ENCODE measurements around the gene CNNM3.

CNNM3 gene

DNA sequence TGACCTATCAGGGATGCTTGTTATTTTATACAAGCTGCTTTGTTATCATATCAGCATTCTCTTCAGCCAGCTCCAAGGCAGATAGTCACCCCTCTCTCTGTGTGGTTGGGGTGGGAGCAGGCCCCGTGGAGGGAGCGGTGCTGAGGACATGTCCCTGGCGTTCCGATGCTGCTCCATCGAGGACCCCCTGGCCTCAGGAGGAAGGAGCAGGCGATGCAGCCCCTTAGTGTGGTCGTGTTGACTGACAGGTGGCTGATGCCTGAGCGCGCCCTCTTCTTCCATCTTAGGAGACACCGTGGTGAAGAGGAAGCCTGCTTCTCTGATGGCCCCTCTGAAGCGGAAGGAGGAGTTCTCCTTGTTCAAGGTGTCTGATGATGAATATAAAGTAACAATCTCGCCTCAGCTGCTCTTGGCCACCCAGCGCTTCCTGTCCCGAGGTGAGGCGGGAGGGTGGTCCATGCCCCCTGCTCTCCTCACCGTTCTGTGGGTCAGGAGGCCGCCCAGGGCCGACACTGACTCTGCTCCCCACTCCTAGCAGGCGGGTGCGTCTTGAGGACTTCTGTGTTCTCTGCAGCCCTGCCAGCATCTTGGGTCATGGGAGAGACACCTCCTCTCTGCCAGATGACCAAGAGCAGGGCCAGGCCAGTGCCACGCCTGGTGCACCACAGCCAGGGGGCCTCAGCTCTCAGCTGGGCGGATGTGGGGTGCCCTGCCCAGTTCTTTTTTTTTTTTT, 10.6 kb downstream of the CNNM3 start:
- H3K9ac ChIP-seq (ENCODE audit: low read depth in 1 of 2, low read length in 2 of 2), result no peak overlapping the region
- no peak overlapping the region for H3K4me3 ChIP-seq (ENCODE audit: low read length in 2 of 2)
- H3K9me3 ChIP-seq (ENCODE audit: control insufficient read depth in 2 of 2, low read length in 2 of 2), result no peaks in the 10 kb centered on the region
- H3K27ac ChIP-seq (ENCODE audit: low read depth in 2 of 2, low read length in 2 of 2), result no peak overlapping the region
- H3K27me3 ChIP-seq (ENCODE audit: control insufficient read depth in 2 of 2, insufficient read depth in 2 of 2, low read length in 2 of 2), result no peaks in the 10 kb centered on the region
- peaks cover 0 to 4% of the 10 kb centered on the region in 2 donors for H3K4me1 ChIP-seq (ENCODE audit: control insufficient read depth in 2 of 2, insufficient read depth in 2 of 2, low read length in 2 of 2)
- H3K36me3 ChIP-seq (ENCODE audit: control insufficient read depth in 2 of 2, insufficient read depth in 2 of 2, low read length in 2 of 2), result peaks cover 63 to 79% of the 10 kb centered on the region in 2 donors

DNA sequence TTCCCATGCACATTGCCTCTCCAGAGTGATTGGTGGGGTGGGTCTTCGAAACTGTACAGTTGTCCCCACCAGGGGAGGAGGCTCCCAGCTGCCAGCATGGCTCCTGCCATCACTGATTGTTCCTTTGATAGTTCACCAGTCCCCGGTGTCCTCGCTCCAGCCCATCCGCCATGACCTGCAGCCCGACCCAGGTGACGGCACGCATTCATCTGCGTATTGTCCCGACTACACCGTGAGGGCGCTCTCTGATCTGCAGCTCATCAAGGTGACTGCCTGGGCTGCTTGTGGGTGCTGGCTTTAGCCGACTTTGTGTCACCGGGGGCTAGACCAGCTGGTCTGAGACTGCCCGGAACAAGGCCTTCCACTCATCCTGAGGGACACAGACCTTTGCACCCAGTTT, 12.4 kb downstream of the CNNM3 start:
- Histone ChIP-seq H3K4me1 (ENCODE audit: control insufficient read depth in 2 of 2, insufficient read depth in 2 of 2, low read length in 2 of 2) (peaks cover 0 to 4% of the 10 kb centered on the region in 2 donors), H3K4me3 (ENCODE audit: low read length in 2 of 2) (no peak overlapping the region), H3K27me3 (ENCODE audit: control insufficient read depth in 2 of 2, insufficient read depth in 2 of 2, low read length in 2 of 2) (no peaks in the 10 kb centered on the region), H3K27ac (ENCODE audit: low read depth in 2 of 2, low read length in 2 of 2) (no peak overlapping the region), H3K9ac (ENCODE audit: low read depth in 1 of 2, low read length in 2 of 2) (no peak overlapping the region), H3K9me3 (ENCODE audit: control insufficient read depth in 2 of 2, low read length in 2 of 2) (no peaks in the 10 kb centered on the region), H3K36me3 (ENCODE audit: control insufficient read depth in 2 of 2, insufficient read depth in 2 of 2, low read length in 2 of 2) (peaks cover 73 to 84% of the 10 kb centered on the region in 2 donors)

DNA sequence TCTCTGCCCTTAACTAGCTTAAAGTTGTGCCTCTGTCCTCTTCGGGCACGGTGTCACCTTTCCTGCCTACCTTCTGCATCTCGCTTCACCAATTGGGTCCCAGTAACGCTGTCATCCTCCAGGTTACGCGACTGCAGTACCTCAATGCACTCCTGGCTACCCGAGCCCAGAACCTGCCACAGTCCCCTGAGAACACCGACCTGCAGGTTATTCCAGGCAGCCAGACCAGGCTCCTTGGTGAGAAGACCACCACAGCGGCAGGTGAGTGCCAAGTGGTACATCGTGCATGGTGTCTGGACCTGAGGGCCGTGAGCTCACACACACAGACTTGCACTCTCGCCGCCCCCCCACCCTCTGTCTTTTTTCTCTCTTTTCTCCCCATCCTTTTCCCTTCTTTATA, 12.8 kb downstream of the CNNM3 start:
- Histone ChIP-seq H3K9ac (ENCODE audit: low read depth in 1 of 2, low read length in 2 of 2) (no peak overlapping the region), H3K27ac (ENCODE audit: low read depth in 2 of 2, low read length in 2 of 2) (no peak overlapping the region), H3K36me3 (ENCODE audit: control insufficient read depth in 2 of 2, insufficient read depth in 2 of 2, low read length in 2 of 2) (peaks cover 73 to 83% of the 10 kb centered on the region in 2 donors), H3K9me3 (ENCODE audit: control insufficient read depth in 2 of 2, low read length in 2 of 2) (no peaks in the 10 kb centered on the region), H3K27me3 (ENCODE audit: control insufficient read depth in 2 of 2, insufficient read depth in 2 of 2, low read length in 2 of 2) (no peaks in the 10 kb centered on the region), H3K4me3 (ENCODE audit: low read length in 2 of 2) (no peak overlapping the region), H3K4me1 (ENCODE audit: control insufficient read depth in 2 of 2, insufficient read depth in 2 of 2, low read length in 2 of 2) (peaks cover 0 to 4% of the 10 kb centered on the region in 2 donors)

DNA sequence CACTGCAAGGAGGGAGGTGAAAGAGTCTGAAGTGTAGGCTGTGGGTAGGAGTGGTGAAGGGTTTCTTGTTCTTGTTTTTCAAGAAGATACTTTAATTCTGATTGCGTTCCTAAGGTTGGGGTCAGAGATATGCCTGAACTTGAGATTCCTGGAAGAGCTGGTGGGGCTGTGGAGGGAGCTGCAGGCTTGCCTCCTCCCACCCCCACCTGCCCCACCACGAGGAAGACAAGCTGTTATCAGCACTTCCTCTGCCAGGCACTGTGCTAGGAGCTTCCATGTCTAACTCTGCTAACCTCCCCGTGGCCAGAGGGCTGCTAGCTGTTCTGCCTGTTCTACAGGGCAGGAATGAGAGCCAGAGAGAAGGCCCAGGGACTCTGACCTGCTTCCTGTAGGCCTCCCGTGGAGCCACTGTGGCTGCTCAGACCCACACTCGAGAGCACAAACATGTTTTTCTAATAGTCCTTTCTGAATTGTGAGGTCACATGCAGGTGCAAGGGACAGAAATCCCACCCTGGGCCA, 14.0 kb downstream of the CNNM3 start:
- Histone ChIP-seq H3K9ac (ENCODE audit: low read depth in 1 of 2, low read length in 2 of 2) (no peak overlapping the region), H3K4me3 (ENCODE audit: low read length in 2 of 2) (no peak overlapping the region), H3K27ac (ENCODE audit: low read depth in 2 of 2, low read length in 2 of 2) (no peak overlapping the region), H3K36me3 (ENCODE audit: control insufficient read depth in 2 of 2, insufficient read depth in 2 of 2, low read length in 2 of 2) (peaks cover 69 to 78% of the 10 kb centered on the region in 2 donors), H3K27me3 (ENCODE audit: control insufficient read depth in 2 of 2, insufficient read depth in 2 of 2, low read length in 2 of 2) (no peaks in the 10 kb centered on the region), H3K9me3 (ENCODE audit: control insufficient read depth in 2 of 2, low read length in 2 of 2) (no peaks in the 10 kb centered on the region), H3K4me1 (ENCODE audit: control insufficient read depth in 2 of 2, insufficient read depth in 2 of 2, low read length in 2 of 2) (no peaks in the 10 kb centered on the region)

DNA sequence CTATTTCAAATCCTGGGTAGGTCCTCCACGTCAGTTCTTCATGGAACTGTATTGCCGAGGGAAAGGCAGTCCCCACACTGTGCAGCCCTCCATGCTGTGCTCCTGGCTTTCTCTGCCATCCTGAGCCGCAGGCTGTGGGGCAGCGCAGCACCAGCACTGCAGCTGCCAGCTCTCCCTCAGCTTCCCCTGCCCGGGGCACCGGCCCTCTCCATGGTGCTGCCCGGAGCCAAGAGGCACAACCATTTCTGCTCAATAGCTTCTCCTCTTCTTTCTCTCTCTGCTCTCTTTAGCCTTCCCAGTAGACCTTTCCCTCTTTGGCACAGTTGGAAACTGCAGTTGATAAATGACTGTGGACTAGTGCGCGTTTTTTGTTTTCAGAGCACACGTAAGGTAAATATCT, 15.6 kb downstream of the CNNM3 start:
- Histone ChIP-seq H3K4me1 (ENCODE audit: control insufficient read depth in 2 of 2, insufficient read depth in 2 of 2, low read length in 2 of 2) (no peaks in the 10 kb centered on the region), H3K4me3 (ENCODE audit: low read length in 2 of 2) (no peak overlapping the region), H3K27ac (ENCODE audit: low read depth in 2 of 2, low read length in 2 of 2) (no peak overlapping the region), H3K9ac (ENCODE audit: low read depth in 1 of 2, low read length in 2 of 2) (no peak overlapping the region), H3K27me3 (ENCODE audit: control insufficient read depth in 2 of 2, insufficient read depth in 2 of 2, low read length in 2 of 2) (no peaks in the 10 kb centered on the region), H3K9me3 (ENCODE audit: control insufficient read depth in 2 of 2, low read length in 2 of 2) (no peaks in the 10 kb centered on the region), H3K36me3 (ENCODE audit: control insufficient read depth in 2 of 2, insufficient read depth in 2 of 2, low read length in 2 of 2) (peaks cover 63% of the 10 kb centered on the region in 2 donors)

DNA sequence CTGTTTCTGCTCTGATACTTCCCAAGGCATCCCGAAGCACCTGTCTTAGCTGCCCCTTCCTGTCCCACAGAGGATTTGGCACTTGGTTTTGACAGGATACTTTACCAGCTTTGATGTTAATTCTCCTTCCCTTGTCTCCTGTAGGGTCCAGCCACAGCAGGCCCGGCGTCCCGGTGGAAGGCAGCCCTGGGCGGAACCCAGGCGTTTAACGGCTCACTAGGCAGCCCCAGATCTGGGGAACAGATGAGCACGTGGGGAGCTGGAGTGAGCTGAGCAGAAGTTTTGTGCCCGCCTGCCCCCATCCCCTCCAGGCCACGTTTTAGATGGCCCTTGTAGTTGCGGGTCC, 16.3 kb downstream of the CNNM3 start:
- Histone ChIP-seq H3K9ac (ENCODE audit: low read depth in 1 of 2, low read length in 2 of 2) (no peak overlapping the region), H3K4me1 (ENCODE audit: control insufficient read depth in 2 of 2, insufficient read depth in 2 of 2, low read length in 2 of 2) (no peaks in the 10 kb centered on the region), H3K9me3 (ENCODE audit: control insufficient read depth in 2 of 2, low read length in 2 of 2) (no peaks in the 10 kb centered on the region), H3K27me3 (ENCODE audit: control insufficient read depth in 2 of 2, insufficient read depth in 2 of 2, low read length in 2 of 2) (no peaks in the 10 kb centered on the region), H3K4me3 (ENCODE audit: low read length in 2 of 2) (no peak overlapping the region), H3K36me3 (ENCODE audit: control insufficient read depth in 2 of 2, insufficient read depth in 2 of 2, low read length in 2 of 2) (peaks cover 62% of the 10 kb centered on the region in 2 donors), H3K27ac (ENCODE audit: low read depth in 2 of 2, low read length in 2 of 2) (no peak overlapping the region)

DNA sequence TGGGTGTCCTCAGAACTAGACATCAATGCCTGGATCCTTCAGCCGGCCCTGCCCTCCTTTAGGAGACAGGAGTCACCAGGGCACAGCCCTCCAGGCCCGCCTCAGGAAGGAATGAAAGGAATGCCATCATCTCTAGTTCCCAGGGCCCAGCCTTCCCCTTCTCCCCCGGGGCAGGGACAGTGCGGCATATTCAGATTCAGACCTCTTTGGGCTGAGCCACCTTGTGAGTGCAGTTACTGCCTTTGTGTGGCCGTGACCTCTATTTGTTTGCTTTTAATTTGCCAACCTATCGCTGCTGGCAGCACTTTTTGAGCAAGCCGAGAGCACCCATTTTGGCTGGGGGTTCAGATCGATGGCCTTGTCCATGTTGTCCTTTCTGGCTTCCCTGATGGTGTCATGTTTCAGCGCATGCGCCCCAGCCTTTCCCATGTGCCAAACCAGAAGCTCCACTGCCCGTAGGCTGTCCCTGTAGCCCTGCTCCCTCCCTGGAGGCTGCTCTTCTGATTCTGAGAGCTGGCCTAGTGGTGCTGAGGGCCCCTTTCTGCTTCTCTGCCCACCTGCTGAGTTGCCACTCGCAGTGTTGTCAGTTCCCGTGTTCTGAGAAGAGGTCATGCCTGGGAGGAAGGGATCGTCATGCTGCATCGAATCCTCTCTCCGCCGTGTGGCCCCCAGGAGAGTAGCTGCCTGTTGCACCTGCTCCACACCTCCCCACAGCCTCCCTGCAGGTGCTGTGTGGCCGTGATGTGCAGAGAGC, 16.9 kb downstream of the CNNM3 start:
- Histone ChIP-seq H3K9ac (ENCODE audit: low read depth in 1 of 2, low read length in 2 of 2) (no peak overlapping the region), H3K27me3 (ENCODE audit: control insufficient read depth in 2 of 2, insufficient read depth in 2 of 2, low read length in 2 of 2) (no peaks in the 10 kb centered on the region), H3K4me1 (ENCODE audit: control insufficient read depth in 2 of 2, insufficient read depth in 2 of 2, low read length in 2 of 2) (no peaks in the 10 kb centered on the region), H3K4me3 (ENCODE audit: low read length in 2 of 2) (no peak overlapping the region), H3K27ac (ENCODE audit: low read depth in 2 of 2, low read length in 2 of 2) (no peak overlapping the region), H3K36me3 (ENCODE audit: control insufficient read depth in 2 of 2, insufficient read depth in 2 of 2, low read length in 2 of 2) (peaks cover 58 to 60% of the 10 kb centered on the region in 2 donors), H3K9me3 (ENCODE audit: control insufficient read depth in 2 of 2, low read length in 2 of 2) (no peaks in the 10 kb centered on the region)

DNA sequence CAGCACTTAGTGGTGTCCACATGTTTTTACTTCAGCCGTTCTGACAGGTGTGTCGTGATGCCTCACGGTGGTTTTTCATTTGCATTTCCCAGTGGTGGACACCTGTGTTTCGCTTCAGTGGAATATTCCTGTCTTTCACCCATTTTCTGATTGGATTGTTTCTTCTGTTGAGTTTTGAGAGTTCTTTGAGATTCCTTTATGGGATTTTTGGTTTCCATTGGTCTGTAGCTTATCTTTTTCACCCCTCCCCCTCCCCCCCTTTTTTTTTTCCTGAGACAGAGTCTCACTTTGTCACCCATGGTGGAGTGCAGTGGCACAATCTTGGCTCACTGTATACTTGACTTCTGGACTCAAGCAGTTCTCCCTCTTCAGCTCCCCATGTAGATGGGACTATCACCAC, 19.8 kb downstream of the CNNM3 start:
- H3K27ac ChIP-seq (ENCODE audit: low read depth in 2 of 2, low read length in 2 of 2), result no peak overlapping the region
- no peak overlapping the region for H3K4me3 ChIP-seq (ENCODE audit: low read length in 2 of 2)
- no peaks in the 10 kb centered on the region for H3K27me3 ChIP-seq (ENCODE audit: control insufficient read depth in 2 of 2, insufficient read depth in 2 of 2, low read length in 2 of 2)
- no peak overlapping the region for H3K9ac ChIP-seq (ENCODE audit: low read depth in 1 of 2, low read length in 2 of 2)
- H3K36me3 ChIP-seq (ENCODE audit: control insufficient read depth in 2 of 2, insufficient read depth in 2 of 2, low read length in 2 of 2), result peaks cover 36% of the 10 kb centered on the region in 2 donors
- H3K9me3 ChIP-seq (ENCODE audit: control insufficient read depth in 2 of 2, low read length in 2 of 2), result no peaks in the 10 kb centered on the region
- peaks cover 6 to 8% of the 10 kb centered on the region in 2 donors for H3K4me1 ChIP-seq (ENCODE audit: control insufficient read depth in 2 of 2, insufficient read depth in 2 of 2, low read length in 2 of 2)

DNA sequence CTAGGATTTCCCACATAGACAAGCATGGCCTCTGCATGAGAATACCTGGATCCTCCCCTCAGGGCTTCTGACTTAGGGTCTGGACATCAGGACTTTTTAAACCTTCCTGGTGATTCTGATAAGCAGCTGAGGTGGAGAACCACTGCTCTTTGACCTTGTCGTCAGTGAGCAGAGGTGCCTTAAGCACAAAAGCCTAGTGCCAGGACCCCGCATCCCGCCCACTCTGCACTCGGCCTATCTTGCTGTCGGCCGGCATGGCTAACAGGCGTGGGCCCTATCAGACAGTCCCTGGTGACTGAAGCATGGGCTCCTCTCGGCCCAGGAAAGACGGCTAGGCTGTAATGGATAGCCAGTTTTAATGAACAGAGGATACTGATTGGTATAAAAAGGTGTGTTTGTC, 21.5 kb downstream of the CNNM3 start:
- no peaks in the 10 kb centered on the region for H3K9me3 ChIP-seq (ENCODE audit: control insufficient read depth in 2 of 2, low read length in 2 of 2)
- no peaks in the 10 kb centered on the region for H3K27me3 ChIP-seq (ENCODE audit: control insufficient read depth in 2 of 2, insufficient read depth in 2 of 2, low read length in 2 of 2)
- H3K36me3 ChIP-seq (ENCODE audit: control insufficient read depth in 2 of 2, insufficient read depth in 2 of 2, low read length in 2 of 2), result peaks cover 20 to 22% of the 10 kb centered on the region in 2 donors
- H3K27ac ChIP-seq (ENCODE audit: low read depth in 2 of 2, low read length in 2 of 2), result no peak overlapping the region
- no peak overlapping the region for H3K4me3 ChIP-seq (ENCODE audit: low read length in 2 of 2)
- no peak overlapping the region for H3K9ac ChIP-seq (ENCODE audit: low read depth in 1 of 2, low read length in 2 of 2)
- H3K4me1 ChIP-seq (ENCODE audit: control insufficient read depth in 2 of 2, insufficient read depth in 2 of 2, low read length in 2 of 2), result peaks cover 6 to 8% of the 10 kb centered on the region in 2 donors
